ENCODE data around the gene COA8.

GRCh38 chr14:103558071-103558882 is 4.5 kb upstream of the COA8 start:
- TF ChIP-seq CTCF (conservative IDR thresholded peaks at IDR 0.05; ENCODE audit: low read depth, low read length) (no peak), EZH2phosphoT487 (IDR thresholded peaks at IDR 0.05; ENCODE audit: borderline replicate concordance, low read length) (no peak), EZH2 (IDR thresholded peaks at IDR 0.05; ENCODE audit: low read length, unreplicated experiment) (no peak)

All from PC-3 (cell line).